ENCODE measurements around the gene ADCK1. TPM values are rescaled to one million over a fixed set of nuclear protein-coding genes. Genes with fewer than 3 reads are reported as not detected.
"Not testable (repeated sequence)": the region's sequence is repeated elsewhere in the genome, so short reads cannot be mapped to it uniquely, and the experiment has no call there.

The ADCK1 gene
- total RNA-seq, 2 donors from 2014 or later: 3.0 to 4.8 TPM

GRCh38 chr14:77906446-77906845 is 106.5 kb downstream of the ADCK1 start:
- Mint-ChIP-seq H3K36me3 (no peaks in the 10 kb centered on the region), H3K27ac (no peak overlapping the region)

GRCh38 chr14:77908847-77909246 is 108.9 kb downstream of the ADCK1 start:
- peaks cover 0 to 7% of the 10 kb centered on the region in 2 donors for H3K4me1 Mint-ChIP-seq (ENCODE audit: low read depth in 2 of 2)
- H3K4me3 Mint-ChIP-seq: no peak overlapping the region
- no peak overlapping the region for H3K27ac Mint-ChIP-seq
- H3K9me3 Mint-ChIP-seq: no peaks in the 10 kb centered on the region
- DNase-seq (ENCODE audit: low spot score) (no peak), ATAC-seq (no peak)
- H3K27me3 Mint-ChIP-seq: no peaks in the 10 kb centered on the region
- H3K36me3 Mint-ChIP-seq: no peaks in the 10 kb centered on the region

More at GRCh38 chr14:77906446-77906845, 106.5 kb downstream of the ADCK1 start:
- H3K4me3 Mint-ChIP-seq: no peak overlapping the region
- peaks cover 0 to 14% of the 10 kb centered on the region in 2 donors for H3K4me1 Mint-ChIP-seq (ENCODE audit: low read depth in 2 of 2)
- DNase-seq (ENCODE audit: low spot score): no peak
- H3K9me3 Mint-ChIP-seq: no peaks in the 10 kb centered on the region
- H3K27me3 Mint-ChIP-seq: no peaks in the 10 kb centered on the region
- ATAC-seq: no peak

- H3K4me3 Mint-ChIP-seq: no peak overlapping the region
- H3K9me3 Mint-ChIP-seq: no peaks in the 10 kb centered on the region
- H3K4me1 Mint-ChIP-seq (ENCODE audit: low read depth in 2 of 2): peaks cover 0 to 13% of the 10 kb centered on the region in 2 donors
- H3K27me3 Mint-ChIP-seq: no peaks in the 10 kb centered on the region
- no peak for ATAC-seq
- no peak for DNase-seq (ENCODE audit: low spot score)
- no peak overlapping the region for H3K27ac Mint-ChIP-seq
- no peaks in the 10 kb centered on the region for H3K36me3 Mint-ChIP-seq
Observed at GRCh38 chr14:77909911-77910310, 110.0 kb downstream of the ADCK1 start.

- ATAC-seq (no peak), DNase-seq (ENCODE audit: low spot score) (no peak)
- no peaks in the 10 kb centered on the region for H3K36me3 Mint-ChIP-seq
- peaks cover 0 to 13% of the 10 kb centered on the region in 2 donors for H3K4me1 Mint-ChIP-seq (ENCODE audit: low read depth in 2 of 2)
- no peak overlapping the region for H3K4me3 Mint-ChIP-seq
- H3K27ac Mint-ChIP-seq: no peak overlapping the region
- no peaks in the 10 kb centered on the region for H3K27me3 Mint-ChIP-seq
- H3K9me3 Mint-ChIP-seq: no peaks in the 10 kb centered on the region
Observed at GRCh38 chr14:77910506-77910905, 110.6 kb downstream of the ADCK1 start.

- peaks cover 0 to 13% of the 10 kb centered on the region in 2 donors for H3K4me1 Mint-ChIP-seq (ENCODE audit: low read depth in 2 of 2)
- H3K27ac Mint-ChIP-seq: no peak overlapping the region
Observed at GRCh38 chr14:77911356-77911755, 111.4 kb downstream of the ADCK1 start.

GRCh38 chr14:77912754-77913556 is 113.0 kb downstream of the ADCK1 start:
- H3K4me1 Mint-ChIP-seq (ENCODE audit: low read depth in 2 of 2): peaks cover 3 to 13% of the 10 kb centered on the region in 2 donors

More at GRCh38 chr14:77911356-77911755, 111.4 kb downstream of the ADCK1 start:
- no peaks in the 10 kb centered on the region for H3K27me3 Mint-ChIP-seq
- no peak overlapping the region for H3K4me3 Mint-ChIP-seq
- H3K36me3 Mint-ChIP-seq: no peaks in the 10 kb centered on the region
- H3K9me3 Mint-ChIP-seq: no peaks in the 10 kb centered on the region
- DNase-seq (ENCODE audit: low spot score) (no peak), ATAC-seq (no peak)

GRCh38 chr14:77914073-77914721 is 114.3 kb downstream of the ADCK1 start:
- H3K4me1 Mint-ChIP-seq (ENCODE audit: low read depth in 2 of 2): peaks cover 5 to 9% of the 10 kb centered on the region in 2 donors
- no peaks in the 10 kb centered on the region for H3K27me3 Mint-ChIP-seq
- H3K36me3 Mint-ChIP-seq: no peaks in the 10 kb centered on the region
- H3K4me3 Mint-ChIP-seq: no peak overlapping the region
- H3K27ac Mint-ChIP-seq: peak overlapping the region in 1 of 2 donors; percentile 60
- no peak for ATAC-seq
- no peaks in the 10 kb centered on the region for H3K9me3 Mint-ChIP-seq
- DNase-seq (ENCODE audit: low spot score): no peak

More at GRCh38 chr14:77912754-77913556, 113.0 kb downstream of the ADCK1 start:
- no peak overlapping the region for H3K4me3 Mint-ChIP-seq
- no peak overlapping the region for H3K27ac Mint-ChIP-seq
- H3K27me3 Mint-ChIP-seq: no peaks in the 10 kb centered on the region
- no peaks in the 10 kb centered on the region for H3K36me3 Mint-ChIP-seq
- DNase-seq (ENCODE audit: low spot score) (no peak), ATAC-seq (no peak)
- no peaks in the 10 kb centered on the region for H3K9me3 Mint-ChIP-seq

- H3K27ac Mint-ChIP-seq; ATAC-seq; H3K4me3 Mint-ChIP-seq; H3K36me3 Mint-ChIP-seq; H3K9me3 Mint-ChIP-seq; H3K27me3 Mint-ChIP-seq; H3K4me1 Mint-ChIP-seq (ENCODE audit: low read depth in 2 of 2); DNase-seq (ENCODE audit: low spot score): not testable (repeated sequence)
Observed at GRCh38 chr14:77915390-77915789, 115.5 kb downstream of the ADCK1 start.

GRCh38 chr14:77917491-77918201 is 117.7 kb downstream of the ADCK1 start:
- DNase-seq (ENCODE audit: low spot score) (no peak), ATAC-seq (no peak)
- H3K27me3 Mint-ChIP-seq: no peaks in the 10 kb centered on the region
- H3K27ac Mint-ChIP-seq: no peak overlapping the region
- H3K9me3 Mint-ChIP-seq: no peaks in the 10 kb centered on the region
- H3K4me1 Mint-ChIP-seq (ENCODE audit: low read depth in 2 of 2): peaks cover 5 to 7% of the 10 kb centered on the region in 2 donors
- H3K36me3 Mint-ChIP-seq: no peaks in the 10 kb centered on the region
- no peak overlapping the region for H3K4me3 Mint-ChIP-seq

GRCh38 chr14:77918448-77918847 is 118.5 kb downstream of the ADCK1 start:
- no peaks in the 10 kb centered on the region for H3K27me3 Mint-ChIP-seq
- no peak overlapping the region for H3K27ac Mint-ChIP-seq
- H3K9me3 Mint-ChIP-seq: no peaks in the 10 kb centered on the region
- peaks cover 5 to 7% of the 10 kb centered on the region in 2 donors for H3K4me1 Mint-ChIP-seq (ENCODE audit: low read depth in 2 of 2)
- no peak overlapping the region for H3K4me3 Mint-ChIP-seq
- no peak for ATAC-seq
- DNase-seq (ENCODE audit: low spot score): no peak
- no peaks in the 10 kb centered on the region for H3K36me3 Mint-ChIP-seq

GRCh38 chr14:77920312-77920711 is 120.4 kb downstream of the ADCK1 start:
- H3K36me3 Mint-ChIP-seq: no peaks in the 10 kb centered on the region
- ATAC-seq: no peak
- no peak overlapping the region for H3K27ac Mint-ChIP-seq
- no peaks in the 10 kb centered on the region for H3K9me3 Mint-ChIP-seq
- peaks cover 2 to 5% of the 10 kb centered on the region in 2 donors for H3K4me1 Mint-ChIP-seq (ENCODE audit: low read depth in 2 of 2)
- H3K4me3 Mint-ChIP-seq: no peak overlapping the region
- H3K27me3 Mint-ChIP-seq: no peaks in the 10 kb centered on the region
- DNase-seq (ENCODE audit: low spot score): no peak

GRCh38 chr14:77921818-77922217 is 121.9 kb downstream of the ADCK1 start:
- no peaks in the 10 kb centered on the region for H3K36me3 Mint-ChIP-seq
- no peak for DNase-seq (ENCODE audit: low spot score)
- H3K27ac Mint-ChIP-seq: no peak overlapping the region
- no peak overlapping the region for H3K4me3 Mint-ChIP-seq
- no peaks in the 10 kb centered on the region for H3K9me3 Mint-ChIP-seq
- no peak for ATAC-seq
- H3K4me1 Mint-ChIP-seq (ENCODE audit: low read depth in 2 of 2): peaks cover 2 to 5% of the 10 kb centered on the region in 2 donors
- H3K27me3 Mint-ChIP-seq: no peaks in the 10 kb centered on the region

- no peak overlapping the region for H3K27ac Mint-ChIP-seq
- peaks cover 0 to under 1% of the 10 kb centered on the region in 2 donors for H3K4me1 Mint-ChIP-seq (ENCODE audit: low read depth in 2 of 2)
- H3K9me3 Mint-ChIP-seq: no peaks in the 10 kb centered on the region
- ATAC-seq: no peak
- no peaks in the 10 kb centered on the region for H3K27me3 Mint-ChIP-seq
- DNase-seq (ENCODE audit: low spot score): no peak
- no peaks in the 10 kb centered on the region for H3K36me3 Mint-ChIP-seq
- no peak overlapping the region for H3K4me3 Mint-ChIP-seq
Observed at GRCh38 chr14:77923131-77923936, 123.4 kb downstream of the ADCK1 start.
